Lower leg skin (tissue), 3 donors: ENCODE data around the gene RERE.

Experiments
- POLR2A ChIP-seq, 2 donors: fragments of 450-650 bp; IDR thresholded peaks; one replicate each; pipeline ENCODE4 v1.6.1; 2016 to 2017; ENCODE audit warnings: antibody characterized with exemption in 2 of 2, mild to moderate bottlenecking in 1 of 2, moderate library complexity in 1 of 2
- TF ChIP-seq, protein P1 (sequence below), 3 donors: fragments of 450-650 bp; IDR thresholded peaks; one replicate each; pipeline ENCODE4 v1.5.1; 2016; ENCODE audit warnings: antibody characterized with exemption in 3 of 3, mild to moderate bottlenecking in 3 of 3, moderate library complexity in 2 of 3

- TF ChIP-seq, protein P1, sequence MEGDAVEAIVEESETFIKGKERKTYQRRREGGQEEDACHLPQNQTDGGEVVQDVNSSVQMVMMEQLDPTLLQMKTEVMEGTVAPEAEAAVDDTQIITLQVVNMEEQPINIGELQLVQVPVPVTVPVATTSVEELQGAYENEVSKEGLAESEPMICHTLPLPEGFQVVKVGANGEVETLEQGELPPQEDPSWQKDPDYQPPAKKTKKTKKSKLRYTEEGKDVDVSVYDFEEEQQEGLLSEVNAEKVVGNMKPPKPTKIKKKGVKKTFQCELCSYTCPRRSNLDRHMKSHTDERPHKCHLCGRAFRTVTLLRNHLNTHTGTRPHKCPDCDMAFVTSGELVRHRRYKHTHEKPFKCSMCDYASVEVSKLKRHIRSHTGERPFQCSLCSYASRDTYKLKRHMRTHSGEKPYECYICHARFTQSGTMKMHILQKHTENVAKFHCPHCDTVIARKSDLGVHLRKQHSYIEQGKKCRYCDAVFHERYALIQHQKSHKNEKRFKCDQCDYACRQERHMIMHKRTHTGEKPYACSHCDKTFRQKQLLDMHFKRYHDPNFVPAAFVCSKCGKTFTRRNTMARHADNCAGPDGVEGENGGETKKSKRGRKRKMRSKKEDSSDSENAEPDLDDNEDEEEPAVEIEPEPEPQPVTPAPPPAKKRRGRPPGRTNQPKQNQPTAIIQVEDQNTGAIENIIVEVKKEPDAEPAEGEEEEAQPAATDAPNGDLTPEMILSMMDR (IDR thresholded peaks at IDR 0.05): no peak
- no peak for TF ChIP-seq POLR2A (IDR thresholded peaks at IDR 0.05)
Measured at GRCh38 chr1:8651962-8652361, 165.5 kb downstream of the RERE start.
